Upper lobe of right lung (tissue), 1 donor: ENCODE data around the gene VDR. TPM values are rescaled to one million over a fixed set of nuclear protein-coding genes. Genes with fewer than 3 reads are reported as not detected.
A peak's percentile ranks its signal among the peaks of the same experiment; 100 is the strongest.

Experiments used
- ATAC-seq: fragments of 200-7000 bp; cut with Tn5 transposase; one replicate; pipeline ENCODE4 v1.9.1; 2020; ENCODE audit warnings: mild to moderate bottlenecking, moderate library complexity
- DNase-seq: peaks from one replicate; pipeline ENCODE4 v3.0.0-alpha.2; 2020
- H3K27ac ChIP-seq: fragments of 200-600 bp; one replicate; pipeline ENCODE4 v1.8.0; 2022
- H3K27me3 ChIP-seq: fragments of 200-600 bp; one replicate; pipeline ENCODE4 v1.8.0; 2022; ENCODE audit warnings: mild to moderate bottlenecking
- H3K36me3 ChIP-seq: fragments of 200-600 bp; one replicate; pipeline ENCODE4 v1.8.0; 2022
- H3K4me1 ChIP-seq: fragments of 200-600 bp; one replicate; pipeline ENCODE4 v1.8.0; 2022
- H3K4me3 ChIP-seq: fragments of 200-600 bp; one replicate; pipeline ENCODE4 v1.8.0; 2022; ENCODE audit warnings: mild to moderate bottlenecking
- H3K9me3 ChIP-seq: fragments of 200-600 bp; one replicate; pipeline ENCODE4 v1.8.0; 2022
- CTCF ChIP-seq: fragments of 200-600 bp; IDR thresholded peaks from one replicate; pipeline ENCODE4 v1.8.0; 2022; ENCODE audit warnings: antibody characterized with exemption
- intact Hi-C: fragments of 100-400 bp; cut with DNase I; formaldehyde crosslinking; loops from one replicate; pipeline ENCODE4 v1.11.0; 2022
- total RNA-seq: library from RNA; stranded (reverse); fragmentation: NEBNext Ultra II Directional; extraction: Animal tissue kit (Norgen Biotek cat#: 25700); gene quantifications from one replicate; pipeline ENCODE4 v1.2.1, GENCODE V29; 2021
- donor health status: DM: no; HTN: yes; CAD: no; lungs with severe emphysema.

Gene VDR
- total RNA-seq, 1 donor from 2014 or later = 28.7 TPM

GRCh38 chr12:47825173-47825639 lies 79.6 kb downstream of the VDR start:
- Histone ChIP-seq H3K4me3 (no peak overlapping the region), H3K36me3 (no peaks in the 10 kb centered on the region), H3K27ac (peak overlapping the region; percentile 97), H3K4me1 (peaks cover 86% of the 10 kb centered on the region), H3K27me3 (no peaks in the 10 kb centered on the region), H3K9me3 (no peaks in the 10 kb centered on the region)
- intact Hi-C loops = no loop called here
- ATAC-seq = peak; percentile 80
- no peak for TF ChIP-seq CTCF
- DNase-seq = peak; percentile 84

GRCh38 chr12:47824635-47825034 lies 80.2 kb downstream of the VDR start:
- no peak for ATAC-seq
- Histone ChIP-seq H3K36me3 (no peaks in the 10 kb centered on the region), H3K9me3 (no peaks in the 10 kb centered on the region), H3K4me3 (no peak overlapping the region), H3K27me3 (no peaks in the 10 kb centered on the region), H3K4me1 (peaks cover 84% of the 10 kb centered on the region), H3K27ac (peak overlapping the region; percentile 97)
- no peak for DNase-seq
- intact Hi-C loops = no loop called here
- no peak for TF ChIP-seq CTCF

GRCh38 chr12:47824198-47824597 lies 80.6 kb downstream of the VDR start:
- no peaks in the 10 kb centered on the region for H3K9me3 ChIP-seq
- intact Hi-C loops = no loop called here
- H3K4me3 ChIP-seq = no peak overlapping the region
- no peaks in the 10 kb centered on the region for H3K36me3 ChIP-seq
- no peak for ATAC-seq
- H3K4me1 ChIP-seq = peaks cover 80% of the 10 kb centered on the region
- peak overlapping the region; percentile 97 for H3K27ac ChIP-seq
- DNase-seq = no peak
- H3K27me3 ChIP-seq = no peaks in the 10 kb centered on the region
- TF ChIP-seq CTCF = no peak

GRCh38 chr12:47823422-47824086 lies 81.2 kb downstream of the VDR start:
- H3K4me1 ChIP-seq = peaks cover 78% of the 10 kb centered on the region
- H3K36me3 ChIP-seq = no peaks in the 10 kb centered on the region
- intact Hi-C loops = no loop called here
- ATAC-seq (no peak), DNase-seq (no peak)
- TF ChIP-seq CTCF = no peak
- H3K9me3 ChIP-seq = no peaks in the 10 kb centered on the region
- H3K27ac ChIP-seq = peak overlapping the region; percentile 97
- no peaks in the 10 kb centered on the region for H3K27me3 ChIP-seq
- H3K4me3 ChIP-seq = no peak overlapping the region

- no peaks in the 10 kb centered on the region for H3K27me3 ChIP-seq
- intact Hi-C loops = no loop called here
- no peaks in the 10 kb centered on the region for H3K36me3 ChIP-seq
- peaks cover 78% of the 10 kb centered on the region for H3K4me1 ChIP-seq
- no peak for DNase-seq
- peak overlapping the region; percentile 97 for H3K27ac ChIP-seq
- ATAC-seq = no peak
- no peak overlapping the region for H3K4me3 ChIP-seq
- TF ChIP-seq CTCF = no peak
- H3K9me3 ChIP-seq = no peaks in the 10 kb centered on the region
These were observed 81.9 kb downstream of the VDR start for GRCh38 chr12:47822863-47823262.
